GM12878 (cell line): ENCODE measurements around the gene IMMT. TPM values are rescaled to one million over a fixed set of nuclear protein-coding genes. Genes with fewer than 3 reads are reported as not detected.

Experiments used
- ATAC-seq: fragments of 200-7000 bp; cut with Tn5 transposase; 3 replicates; pipeline ENCODE4 v1.9.1; 2020; ENCODE audit warnings: mild to moderate bottlenecking, moderate library complexity
- BruUV-seq: library from RNA; stranded (reverse); fragments of 400-500 nt; replicated peaks from 2 replicates; lab custom pipeline; 2021; lab: Mats Ljungman, UMichigan
- CTCF ChIA-PET: fragments of 300-600 bp; sonication (Branson Sonifier 250); formaldehyde crosslinking; extraction: SDS; loops from one replicate; lab custom pipeline; 2021; ENCODE audit warnings: inconsistent platforms; lab: Yijun Ruan, JAX
- POLR2A ChIA-PET: fragments of 350-600 bp; formaldehyde crosslinking; extraction: SDS; loops from one replicate; lab custom pipeline; 2021; ENCODE audit warnings: inconsistent platforms; lab: Charles Lee
- RAD21 ChIA-PET: fragments of 300-600 bp; sonication (Branson Sonifier 250); formaldehyde crosslinking; loops from one replicate; lab custom pipeline; 2023; ENCODE audit warnings: antibody characterized with exemption; ENCODE audit not compliant: unreplicated experiment; lab: Charles Lee
- SMC1A ChIA-PET: fragments of 300-600 bp; sonication (Branson Sonifier 250); formaldehyde crosslinking; loops from one replicate; lab custom pipeline; 2023; ENCODE audit not compliant: unreplicated experiment, uncharacterized antibody; lab: Charles Lee
- DNase-seq: peaks from one replicate; pipeline ENCODE4 v3.0.0-alpha.2; 2011; ENCODE audit warnings: low read depth, low spot score
- FAIRE-seq: peaks from 3 replicates; lab custom pipeline; 2011; peaks lifted over from hg19 to GRCh38; lab: Jason Lieb, UNC
- H2AFZ ChIP-seq: 2 replicates; pipeline ENCODE4 v1.6.0; 2011; ENCODE audit warnings: low read depth, low read length, control low read depth; ENCODE audit not compliant: control insufficient read depth
- H3K27ac ChIP-seq: 2 replicates; pipeline ENCODE4 v1.5.1; 2011; ENCODE audit warnings: control low read depth; ENCODE audit not compliant: control insufficient read depth, insufficient read depth
- H3K27me3 ChIP-seq, 2 experiments: replicated peaks in 1 of 2; 2 replicates each; pipeline versions ENCODE4 v1.6.0 to v1.6.1; 2011; ENCODE audit warnings: low read length in 1 of 2; ENCODE audit not compliant: control insufficient read depth in 2 of 2, insufficient read depth in 2 of 2
- H3K36me3 ChIP-seq, 2 experiments: 2 replicates each; pipeline ENCODE4 v1.5.1; 2011; ENCODE audit warnings: low read length in 1 of 2; ENCODE audit not compliant: control insufficient read depth in 2 of 2, insufficient read depth in 2 of 2
- H3K4me1 ChIP-seq: 2 replicates; pipeline ENCODE4 v1.6.1; 2011; ENCODE audit warnings: mild to moderate bottlenecking, low read length, moderate library complexity, mixed read lengths; ENCODE audit not compliant: control insufficient read depth, insufficient read depth
- H3K4me2 ChIP-seq: 2 replicates; pipeline ENCODE4 v1.6.0; 2011; ENCODE audit warnings: control low read depth; ENCODE audit not compliant: control insufficient read depth, insufficient read depth
- H3K4me3 ChIP-seq: fragments of 200-600 bp; sonication (generic); 2 replicates; pipeline ENCODE4 v1.5.1; 2016
- H3K79me2 ChIP-seq: 2 replicates; pipeline ENCODE4 v1.6.0; 2011; ENCODE audit warnings: low read length; ENCODE audit not compliant: control insufficient read depth, insufficient read depth
- H3K9ac ChIP-seq: 2 replicates; pipeline ENCODE4 v1.8.0; 2011; ENCODE audit warnings: low read length, control low read depth, mixed read lengths; ENCODE audit not compliant: control insufficient read depth, insufficient read depth
- H3K9me3 ChIP-seq: replicated peaks from 3 replicates; pipeline ENCODE4 v1.5.1; 2011; ENCODE audit warnings: mild to moderate bottlenecking, low read length; ENCODE audit not compliant: control insufficient read depth, insufficient read depth
- H4K20me1 ChIP-seq: 2 replicates; pipeline ENCODE4 v1.6.0; 2011; ENCODE audit not compliant: control insufficient read depth, insufficient read depth
- CEBPB ChIP-seq, 2 experiments: fragments of 150-350 bp in 1 of 2; IDR thresholded peaks; 2 replicates each; pipeline ENCODE4 v1.6.1; 2012 to 2014; ENCODE audit warnings: low read depth in 2 of 2, low read length in 2 of 2, borderline replicate concordance in 1 of 2, inconsistent platforms in 1 of 2
- FOS ChIP-seq: IDR thresholded peaks from 3 replicates; pipeline ENCODE4 v1.6.1; 2011; ENCODE audit warnings: borderline replicate concordance; ENCODE audit not compliant: insufficient read length; ENCODE audit errors: extremely low read depth
- NFXL1 ChIP-seq: fragments of 450-650 bp; IDR thresholded peaks from 2 replicates; pipeline ENCODE4 v1.6.1; 2017; ENCODE audit warnings: antibody characterized with exemption, mild to moderate bottlenecking, borderline replicate concordance
- NR2C1 ChIP-seq: fragments of 450-650 bp; IDR thresholded peaks from 2 replicates; pipeline ENCODE4 v1.6.1; 2017; ENCODE audit warnings: antibody characterized with exemption, mild to moderate bottlenecking, moderate library complexity
- POLR2A ChIP-seq: IDR thresholded peaks from 2 replicates; pipeline ENCODE4 v1.6.1; 2011; ENCODE audit warnings: low read depth, mild to moderate bottlenecking, low read length
- RELB ChIP-seq: fragments of 450-650 bp; IDR thresholded peaks from 2 replicates; pipeline ENCODE4 v1.6.1; 2017; ENCODE audit warnings: low read depth, mild to moderate bottlenecking, moderate library complexity
- RFX5 ChIP-seq: IDR thresholded peaks from 2 replicates; pipeline ENCODE4 v1.6.1; 2011; ENCODE audit warnings: low read depth, low read length, improper control_type of control experiment
- SP1 ChIP-seq: IDR thresholded peaks from one replicate; pipeline ENCODE4 v1.6.1; 2011; ENCODE audit warnings: low read depth, low read length
- TAF1 ChIP-seq: IDR thresholded peaks from 2 replicates; pipeline ENCODE4 v1.6.1; 2011; ENCODE audit warnings: mild to moderate bottlenecking, low read depth, low read length, borderline replicate concordance
- TARDBP ChIP-seq: IDR thresholded peaks from 2 replicates; pipeline ENCODE4 v1.6.1; 2016; ENCODE audit warnings: borderline replicate concordance
- TCF7 ChIP-seq: IDR thresholded peaks from 2 replicates; pipeline ENCODE4 v1.6.1; 2014; ENCODE audit warnings: antibody characterized with exemption, borderline replicate concordance
- WGBS: methylation state at CpG from one replicate; pipeline ENCODE4 v1.1.6; 2016; ENCODE audit warnings: low lambda C conversion rate; ENCODE audit not compliant: insufficient replicate concordance, insufficient coverage; ENCODE audit errors: missing lambda C conversion rate; 5-methylcytosine and 5-hydroxymethylcytosine counted together
- in situ Hi-C: fragments of 300-500 bp; cut with MboI; formaldehyde crosslinking; loops from 9 replicates; pipeline ENCODE4 v1.14.3; 2018; ENCODE audit warnings: mixed read lengths
- intact Hi-C: fragments of 100-400 bp; cut with micrococcal nuclease; formaldehyde crosslinking; loops from one replicate; pipeline ENCODE4 v1.14.2; 2022; ENCODE audit not compliant: unreplicated experiment
- polyA plus RNA-seq, 11 experiments: library from polyadenylated mRNA; depleted of rRNA in 4 of 11; unstranded in 6 of 11; stranded (reverse) in 5 of 11; fragments of >200 nt; fragmentation: Nextera tagmentation in 4 of 11; fragmentation: Illumina TruSeq in 1 of 11; extraction: Ambion mirVana in 4 of 11; extraction: Trizol in 1 of 11; gene quantifications; 1 replicate in 1 of 11; 2 replicates in 10 of 11; pipeline versions ENCODE4 v1.2.1 to v1.2.3, GENCODE V29; 2011 to 2016; ENCODE audit warnings: inconsistent platforms in 2 of 11, missing spikeins in 2 of 11, low read depth in 1 of 11
- total RNA-seq, 4 experiments: library from RNA; depleted of rRNA in 3 of 4; stranded (reverse); fragments of >200 nt in 3 of 4; fragmentation: Illumina TruSeq in 1 of 4; extraction: Trizol in 1 of 4; gene quantifications; 2 replicates each; pipeline versions ENCODE4 v1.2.1 to v1.2.3, GENCODE V29; 2013 to 2021
- TF ChIP-seq, protein P1 (sequence below): fragments of 450-650 bp; IDR thresholded peaks from 2 replicates; pipeline ENCODE4 v1.6.1; 2017; ENCODE audit warnings: mild to moderate bottlenecking
- TF ChIP-seq, protein P2 (sequence below): IDR thresholded peaks from 2 replicates; pipeline ENCODE4 v1.6.1; 2012; ENCODE audit warnings: low read depth, low read length, improper control_type of control experiment

IMMT gene
- total and polyA plus RNA-seq, 10 of the 15 experiments (the other 5 are each of a cell fraction or from before 2014, with no cell fraction given) = 78.4 to 149 (median 98.7) TPM

- WGBS = 83% methylated on average over 14 of the region's 14 CpGs
- DNase-seq (no peak), FAIRE-seq (no peak), ATAC-seq (no peak)
- Histone ChIP-seq H3K4me1 (no peaks in the 10 kb centered on the region), H2AFZ (no peak overlapping the region), H3K27me3 (no peaks in the 10 kb centered on the region), H3K27ac (no peak overlapping the region), H4K20me1 (no peaks in the 10 kb centered on the region), H3K79me2 (no peaks in the 10 kb centered on the region), H3K9me3 (no peaks in the 10 kb centered on the region), H3K4me3 (no peak overlapping the region), H3K4me2 (no peak overlapping the region), H3K36me3 (peaks cover 9 to 20% of the 10 kb centered on the region in 2 experiments), H3K9ac (no peak overlapping the region)
- POLR2A ChIA-PET = no interaction called here
- RAD21 ChIA-PET = no interaction called here
- no peak for TF ChIP-seq NFXL1
- TF ChIP-seq, protein P1, sequence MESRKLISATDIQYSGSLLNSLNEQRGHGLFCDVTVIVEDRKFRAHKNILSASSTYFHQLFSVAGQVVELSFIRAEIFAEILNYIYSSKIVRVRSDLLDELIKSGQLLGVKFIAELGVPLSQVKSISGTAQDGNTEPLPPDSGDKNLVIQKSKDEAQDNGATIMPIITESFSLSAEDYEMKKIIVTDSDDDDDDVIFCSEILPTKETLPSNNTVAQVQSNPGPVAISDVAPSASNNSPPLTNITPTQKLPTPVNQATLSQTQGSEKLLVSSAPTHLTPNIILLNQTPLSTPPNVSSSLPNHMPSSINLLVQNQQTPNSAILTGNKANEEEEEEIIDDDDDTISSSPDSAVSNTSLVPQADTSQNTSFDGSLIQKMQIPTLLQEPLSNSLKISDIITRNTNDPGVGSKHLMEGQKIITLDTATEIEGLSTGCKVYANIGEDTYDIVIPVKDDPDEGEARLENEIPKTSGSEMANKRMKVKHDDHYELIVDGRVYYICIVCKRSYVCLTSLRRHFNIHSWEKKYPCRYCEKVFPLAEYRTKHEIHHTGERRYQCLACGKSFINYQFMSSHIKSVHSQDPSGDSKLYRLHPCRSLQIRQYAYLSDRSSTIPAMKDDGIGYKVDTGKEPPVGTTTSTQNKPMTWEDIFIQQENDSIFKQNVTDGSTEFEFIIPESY = no peak
- TF ChIP-seq POLR2A = 0 out of 2 replicates have a peak, but pooled peaks have one; percentile 30
- intact Hi-C loops = no loop called here
- SMC1A ChIA-PET = no interaction called here
- BruUV-seq = TSS peak; percentile 70
- CTCF ChIA-PET = interaction anchor here (1.3 to 1.4 kb wide), 2 partner anchors 9 to 317 kb away, joined by 3 read pairs; no protein-coding TSS in a partner anchor
- in situ Hi-C loops = no loop called here
Observed at GRCh38 chr2:86143926-86144685, 51.2 kb downstream of the IMMT start.

DNA sequence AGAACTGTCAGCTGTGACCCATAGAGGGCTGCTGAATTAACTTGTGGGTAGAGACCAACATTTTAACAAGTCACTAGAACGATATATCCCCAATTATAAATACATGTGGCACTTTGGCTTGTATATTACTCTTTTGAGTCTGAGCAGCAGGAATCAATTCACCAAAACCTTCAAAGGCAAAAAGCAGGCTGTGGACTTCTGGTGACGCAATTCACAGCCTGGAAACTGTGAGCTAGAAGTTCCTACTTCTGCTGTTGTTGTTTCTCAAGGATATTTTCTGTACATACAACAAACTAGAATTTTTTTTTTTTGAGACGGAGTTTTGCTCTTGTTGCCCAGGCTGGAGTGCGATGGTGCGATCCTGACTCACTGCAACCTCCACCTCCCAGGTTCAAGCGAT is 52.0 kb downstream of the IMMT start:
- Histone ChIP-seq H2AFZ (no peak overlapping the region), H3K4me2 (no peak overlapping the region), H3K27ac (no peak overlapping the region), H3K27me3 (no peaks in the 10 kb centered on the region), H3K4me3 (no peak overlapping the region), H3K36me3 (peaks cover 13 to 27% of the 10 kb centered on the region in 2 experiments), H3K9me3 (no peaks in the 10 kb centered on the region), H3K4me1 (no peaks in the 10 kb centered on the region), H4K20me1 (no peaks in the 10 kb centered on the region), H3K79me2 (no peaks in the 10 kb centered on the region), H3K9ac (no peak overlapping the region)
- no TSS peak for BruUV-seq
- ATAC-seq = no peak
- ChIA-PET POLR2A (interaction anchor here (0.8 to 1.3 kb wide), 2 partner anchors 15 to 41 kb away, joined by 3 to 5 read pairs; no protein-coding TSS in a partner anchor), RAD21 (no interaction called here), SMC1A (no interaction called here), CTCF (no interaction called here)
- WGBS = 83% methylated on average over 6 of the region's 6 CpGs
- FAIRE-seq = no peak
- in situ Hi-C loops (no loop called here), intact Hi-C loops (no loop called here)
- DNase-seq = no peak
- TF ChIP-seq FOS (no peak), NR2C1 (no peak), TCF7 (no peak), RFX5 (no peak), SP1 (no peak), CEBPB (IDR thresholded peaks at IDR 0.05; ENCODE audit: borderline replicate concordance in 1 of 2, low read depth in 2 of 2, low read length in 2 of 2) (no peak), TARDBP (no peak), TAF1 (no peak), RELB (no peak)
- TF ChIP-seq, protein P2, sequence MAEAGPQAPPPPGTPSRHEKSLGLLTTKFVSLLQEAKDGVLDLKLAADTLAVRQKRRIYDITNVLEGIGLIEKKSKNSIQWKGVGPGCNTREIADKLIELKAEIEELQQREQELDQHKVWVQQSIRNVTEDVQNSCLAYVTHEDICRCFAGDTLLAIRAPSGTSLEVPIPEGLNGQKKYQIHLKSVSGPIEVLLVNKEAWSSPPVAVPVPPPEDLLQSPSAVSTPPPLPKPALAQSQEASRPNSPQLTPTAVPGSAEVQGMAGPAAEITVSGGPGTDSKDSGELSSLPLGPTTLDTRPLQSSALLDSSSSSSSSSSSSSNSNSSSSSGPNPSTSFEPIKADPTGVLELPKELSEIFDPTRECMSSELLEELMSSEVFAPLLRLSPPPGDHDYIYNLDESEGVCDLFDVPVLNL = no peak
